K562 (cell line): ENCODE measurements around the gene UBXN10. TPM values are rescaled to one million over a fixed set of nuclear protein-coding genes. Genes with fewer than 3 reads are reported as not detected.

Experiments used
- ARNT ChIP-seq, 2 experiments: fragments of 450-650 bp; IDR thresholded peaks; 2 replicates each; pipeline ENCODE4 v1.6.1; 2016; ENCODE audit warnings: mild to moderate bottlenecking in 1 of 2
- BACH1 ChIP-seq: fragments of 200-800 bp; sonication (Bioruptor generic); IDR thresholded peaks from 2 replicates; pipeline ENCODE4 v1.6.1; 2016; ENCODE audit warnings: missing genetic modification characterization, missing compliant biosample characterization
- CBX5 ChIP-seq: IDR thresholded peaks from 2 replicates; pipeline ENCODE4 v1.6.1; 2014; ENCODE audit warnings: low read depth, borderline replicate concordance
- EGR1 ChIP-seq: fragments of 450-650 bp; conservative IDR thresholded peaks from 2 replicates; pipeline ENCODE4 v1.6.1; 2017; ENCODE audit warnings: mild to moderate bottlenecking
- ELF4 ChIP-seq: fragments of 450-650 bp; formaldehyde crosslinking; IDR thresholded peaks from 2 replicates; pipeline ENCODE4 v1.4.0; 2022; ENCODE audit warnings: missing genetic modification characterization
- ETV6 ChIP-seq, 3 experiments: fragments of 150-350 bp in 1 of 3; sonication (generic) in 1 of 3; formaldehyde crosslinking in 1 of 3; IDR thresholded peaks; 2 replicates each; pipeline versions ENCODE4 v1.6.1 to v1.8.0; 2014 to 2022; ENCODE audit warnings: borderline replicate concordance in 2 of 3, low read depth in 2 of 3, antibody characterized with exemption in 1 of 3, low read length in 1 of 3, mild to moderate bottlenecking in 1 of 3, missing genetic modification reagents in 1 of 3
- FOXM1 ChIP-seq, 2 experiments: fragments of 450-650 bp in 1 of 2; sonication (generic) in 1 of 2; formaldehyde crosslinking in 1 of 2; IDR thresholded peaks; 2 replicates each; pipeline versions ENCODE4 v1.6.1 to v1.9.0; 2017 to 2022; ENCODE audit warnings: low read depth in 2 of 2, mild to moderate bottlenecking in 2 of 2, missing genetic modification reagents in 1 of 2, moderate library complexity in 1 of 2
- HDGF ChIP-seq: fragments of 450-650 bp; IDR thresholded peaks from 2 replicates; pipeline ENCODE4 v1.6.1; 2016
- LARP7 ChIP-seq: fragments of 450-650 bp; IDR thresholded peaks from 2 replicates; pipeline ENCODE4 v1.6.1; 2016
- NCOA6 ChIP-seq: fragments of 450-650 bp; IDR thresholded peaks from 2 replicates; pipeline ENCODE4 v1.6.1; 2017; ENCODE audit warnings: mild to moderate bottlenecking
- NKRF ChIP-seq: fragments of 450-650 bp; IDR thresholded peaks from 2 replicates; pipeline ENCODE4 v1.6.1; 2016; ENCODE audit warnings: borderline replicate concordance
- REST ChIP-seq, 2 experiments: fragments of 450-650 bp; formaldehyde crosslinking in 1 of 2; IDR thresholded peaks; 2 replicates each; pipeline versions ENCODE4 v1.4.0 to v1.6.1; 2014 to 2020; ENCODE audit warnings: mild to moderate bottlenecking in 2 of 2, borderline replicate concordance in 1 of 2, low read depth in 1 of 2
- ZFP36 ChIP-seq: fragments of 150-350 bp; IDR thresholded peaks from 2 replicates; pipeline ENCODE4 v1.6.1; 2018; ENCODE audit warnings: low read length, low read depth; ENCODE audit not compliant: partially characterized antibody
- ZFX ChIP-seq: sonication (generic); formaldehyde crosslinking; IDR thresholded peaks from 2 replicates; pipeline ENCODE4 v1.8.0; 2022; ENCODE audit warnings: mild to moderate bottlenecking, missing genetic modification reagents, moderate library complexity
- ZNF584 ChIP-seq: fragments of 200-800 bp; sonication (Bioruptor generic); IDR thresholded peaks from 2 replicates; pipeline ENCODE4 v1.6.1; 2016; ENCODE audit warnings: low read depth, mild to moderate bottlenecking, missing genetic modification characterization, missing compliant biosample characterization
- ZSCAN29 ChIP-seq: fragments of 450-650 bp; IDR thresholded peaks from 2 replicates; pipeline ENCODE4 v1.6.1; 2017
- polyA plus RNA-seq, 8 experiments: library from polyadenylated mRNA; depleted of rRNA in 4 of 8; stranded (reverse) in 5 of 8; unstranded in 3 of 8; fragments of >200 nt; fragmentation: Nextera tagmentation in 2 of 8; fragmentation: Illumina TruSeq in 1 of 8; extraction: Ambion mirVana in 2 of 8; extraction: Trizol in 1 of 8; gene quantifications; 2 replicates each; pipeline versions ENCODE4 v1.2.1 to v1.2.3, GENCODE V29; 2011 to 2014; ENCODE audit warnings: inconsistent platforms in 1 of 8, missing spikeins in 1 of 8
- total RNA-seq, 7 experiments: library from RNA; depleted of rRNA in 6 of 7; stranded (reverse); fragments of >200 nt in 6 of 7; fragmentation: Illumina TruSeq in 2 of 7; extraction: Trizol in 2 of 7; gene quantifications; 2 replicates each; pipeline versions ENCODE4 v1.2.1 to v1.2.3, GENCODE V29; 2011 to 2021; ENCODE audit warnings: low replicate concordance in 1 of 7
- TF ChIP-seq, protein P1 (sequence below): fragments of 450-650 bp; formaldehyde crosslinking; conservative IDR thresholded peaks from 2 replicates; pipeline ENCODE4 v1.4.0; 2022; ENCODE audit warnings: mild to moderate bottlenecking, missing genetic modification characterization

UBXN10 gene
- total and polyA plus RNA-seq, 9 of the 15 experiments (the other 6 are each of a cell fraction or from before 2014, with no cell fraction given), result 10.7 to 17.7 (median 13.6) TPM

- TF ChIP-seq, protein P1, sequence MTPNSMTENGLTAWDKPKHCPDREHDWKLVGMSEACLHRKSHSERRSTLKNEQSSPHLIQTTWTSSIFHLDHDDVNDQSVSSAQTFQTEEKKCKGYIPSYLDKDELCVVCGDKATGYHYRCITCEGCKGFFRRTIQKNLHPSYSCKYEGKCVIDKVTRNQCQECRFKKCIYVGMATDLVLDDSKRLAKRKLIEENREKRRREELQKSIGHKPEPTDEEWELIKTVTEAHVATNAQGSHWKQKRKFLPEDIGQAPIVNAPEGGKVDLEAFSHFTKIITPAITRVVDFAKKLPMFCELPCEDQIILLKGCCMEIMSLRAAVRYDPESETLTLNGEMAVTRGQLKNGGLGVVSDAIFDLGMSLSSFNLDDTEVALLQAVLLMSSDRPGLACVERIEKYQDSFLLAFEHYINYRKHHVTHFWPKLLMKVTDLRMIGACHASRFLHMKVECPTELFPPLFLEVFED (CRISPR knock-in tag), result peak; percentile 54; the same call in 1 of the 2 replicates
- TF ChIP-seq REST (IDR thresholded peaks at IDR 0.05; ENCODE audit: borderline replicate concordance) (peak; percentile 20; the same call in 1 of the 2 replicates), REST (CRISPR knock-in tag; IDR thresholded peaks at IDR 0.05; ENCODE audit: low read depth) (no peak), NKRF (no peak; the same call in 1 of the 2 replicates), ARNT (IDR thresholded peaks at IDR 0.05) (peak in 1 of 2 experiments; percentile 35; a peak in 1 of 4 replicates), EGR1 (peak; percentile 55), HDGF (peak; percentile 27; the same call in 1 of the 2 replicates), NCOA6 (0 out of 2 replicates have a peak, but pooled peaks have one; percentile 19), BACH1 (no peak), CBX5 (no peak), ZSCAN29 (no peak), ZFP36 (peak; percentile 45), ETV6 (IDR thresholded peaks at IDR 0.05; ENCODE audit: borderline replicate concordance in 1 of 2, low read depth in 2 of 2, low read length in 1 of 2) (peak in 1 of 2 experiments; percentile 51; a peak in 1 of 4 replicates), ETV6 (CRISPR knock-in tag; IDR thresholded peaks at IDR 0.05; ENCODE audit: borderline replicate concordance) (no peak), ZNF584 (CRISPR knock-in tag) (0 out of 2 replicates have a peak, but pooled peaks have one; percentile 19), ZFX (CRISPR knock-in tag) (peak; percentile 47; the same call in 1 of the 2 replicates), FOXM1 (IDR thresholded peaks at IDR 0.05; ENCODE audit: low read depth) (peak; percentile 93), FOXM1 (CRISPR knock-in tag; IDR thresholded peaks at IDR 0.05; ENCODE audit: low read depth) (no peak), LARP7 (peak; percentile 82), ELF4 (0 out of 2 replicates have a peak, but pooled peaks have one; percentile 34)
These were observed 1.4 kb upstream of the UBXN10 start (continued) for GRCh38 chr1:20184481-20184900.
